ENCODE data around the gene MPDZ. TPM values are rescaled to one million over a fixed set of nuclear protein-coding genes. Genes with fewer than 3 reads are reported as not detected.

MPDZ gene
- total and polyA plus RNA-seq, 2 experiments from 2014 or later = 33.0 to 43.1 TPM

DNA sequence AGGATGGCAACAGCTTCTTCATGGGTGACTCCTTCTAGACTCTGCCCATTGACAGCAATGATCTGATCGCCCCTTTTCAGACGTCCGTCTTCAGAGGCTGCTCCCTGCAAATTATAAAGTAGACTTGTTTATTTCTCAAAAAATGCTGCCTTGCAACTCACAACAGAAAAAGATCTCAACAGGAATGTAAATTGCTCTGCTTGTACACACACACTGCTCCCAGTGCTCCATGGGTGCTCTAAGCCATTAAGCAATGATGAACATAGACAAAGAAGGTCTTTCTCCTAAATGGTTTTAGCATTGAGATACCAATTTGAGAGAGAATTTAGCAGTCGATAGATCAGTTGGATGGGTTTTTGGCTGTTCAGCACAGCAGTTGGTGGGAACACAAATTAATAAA, 172.5 kb downstream of the MPDZ start:
- Mint-ChIP-seq H3K4me3 (no peak overlapping the region), H3K9me3 (no peaks in the 10 kb centered on the region), H3K27me3 (ENCODE audit: insufficient read depth, low read depth, poor library complexity) (no peaks in the 10 kb centered on the region), H3K4me1 (no peaks in the 10 kb centered on the region), H3K36me3 (ENCODE audit: low read depth) (peaks cover 11% of the 10 kb centered on the region; the same call in 1 of the 3 replicates), H3K27ac (no peak overlapping the region)
- TF ChIP-seq POLR2AphosphoS5 (IDR thresholded peaks at IDR 0.05; ENCODE audit: low read depth) (no peak), ETS1 (IDR thresholded peaks at IDR 0.05) (no peak), EZH2phosphoT487 (IDR thresholded peaks at IDR 0.05; ENCODE audit: unreplicated experiment) (no peak), JUNB (IDR thresholded peaks at IDR 0.05; ENCODE audit: unreplicated experiment) (no peak), STAT1 (IDR thresholded peaks at IDR 0.05; ENCODE audit: unreplicated experiment) (no peak), REST (IDR thresholded peaks at IDR 0.05; ENCODE audit: unreplicated experiment) (no peak), NANOG (IDR thresholded peaks at IDR 0.05; ENCODE audit: borderline replicate concordance) (no peak), ZNF114 (CRISPR knock-in tag; IDR thresholded peaks at IDR 0.05) (no peak), CREB1 (CRISPR knock-in tag; IDR thresholded peaks at IDR 0.05; ENCODE audit: low read depth) (no peak), EZH2 (IDR thresholded peaks at IDR 0.05; ENCODE audit: low read depth, unreplicated experiment) (no peak), ZNF331 (CRISPR knock-in tag; IDR thresholded peaks at IDR 0.05; ENCODE audit: low read depth) (no peak)
- TF ChIP-seq, protein P1, sequence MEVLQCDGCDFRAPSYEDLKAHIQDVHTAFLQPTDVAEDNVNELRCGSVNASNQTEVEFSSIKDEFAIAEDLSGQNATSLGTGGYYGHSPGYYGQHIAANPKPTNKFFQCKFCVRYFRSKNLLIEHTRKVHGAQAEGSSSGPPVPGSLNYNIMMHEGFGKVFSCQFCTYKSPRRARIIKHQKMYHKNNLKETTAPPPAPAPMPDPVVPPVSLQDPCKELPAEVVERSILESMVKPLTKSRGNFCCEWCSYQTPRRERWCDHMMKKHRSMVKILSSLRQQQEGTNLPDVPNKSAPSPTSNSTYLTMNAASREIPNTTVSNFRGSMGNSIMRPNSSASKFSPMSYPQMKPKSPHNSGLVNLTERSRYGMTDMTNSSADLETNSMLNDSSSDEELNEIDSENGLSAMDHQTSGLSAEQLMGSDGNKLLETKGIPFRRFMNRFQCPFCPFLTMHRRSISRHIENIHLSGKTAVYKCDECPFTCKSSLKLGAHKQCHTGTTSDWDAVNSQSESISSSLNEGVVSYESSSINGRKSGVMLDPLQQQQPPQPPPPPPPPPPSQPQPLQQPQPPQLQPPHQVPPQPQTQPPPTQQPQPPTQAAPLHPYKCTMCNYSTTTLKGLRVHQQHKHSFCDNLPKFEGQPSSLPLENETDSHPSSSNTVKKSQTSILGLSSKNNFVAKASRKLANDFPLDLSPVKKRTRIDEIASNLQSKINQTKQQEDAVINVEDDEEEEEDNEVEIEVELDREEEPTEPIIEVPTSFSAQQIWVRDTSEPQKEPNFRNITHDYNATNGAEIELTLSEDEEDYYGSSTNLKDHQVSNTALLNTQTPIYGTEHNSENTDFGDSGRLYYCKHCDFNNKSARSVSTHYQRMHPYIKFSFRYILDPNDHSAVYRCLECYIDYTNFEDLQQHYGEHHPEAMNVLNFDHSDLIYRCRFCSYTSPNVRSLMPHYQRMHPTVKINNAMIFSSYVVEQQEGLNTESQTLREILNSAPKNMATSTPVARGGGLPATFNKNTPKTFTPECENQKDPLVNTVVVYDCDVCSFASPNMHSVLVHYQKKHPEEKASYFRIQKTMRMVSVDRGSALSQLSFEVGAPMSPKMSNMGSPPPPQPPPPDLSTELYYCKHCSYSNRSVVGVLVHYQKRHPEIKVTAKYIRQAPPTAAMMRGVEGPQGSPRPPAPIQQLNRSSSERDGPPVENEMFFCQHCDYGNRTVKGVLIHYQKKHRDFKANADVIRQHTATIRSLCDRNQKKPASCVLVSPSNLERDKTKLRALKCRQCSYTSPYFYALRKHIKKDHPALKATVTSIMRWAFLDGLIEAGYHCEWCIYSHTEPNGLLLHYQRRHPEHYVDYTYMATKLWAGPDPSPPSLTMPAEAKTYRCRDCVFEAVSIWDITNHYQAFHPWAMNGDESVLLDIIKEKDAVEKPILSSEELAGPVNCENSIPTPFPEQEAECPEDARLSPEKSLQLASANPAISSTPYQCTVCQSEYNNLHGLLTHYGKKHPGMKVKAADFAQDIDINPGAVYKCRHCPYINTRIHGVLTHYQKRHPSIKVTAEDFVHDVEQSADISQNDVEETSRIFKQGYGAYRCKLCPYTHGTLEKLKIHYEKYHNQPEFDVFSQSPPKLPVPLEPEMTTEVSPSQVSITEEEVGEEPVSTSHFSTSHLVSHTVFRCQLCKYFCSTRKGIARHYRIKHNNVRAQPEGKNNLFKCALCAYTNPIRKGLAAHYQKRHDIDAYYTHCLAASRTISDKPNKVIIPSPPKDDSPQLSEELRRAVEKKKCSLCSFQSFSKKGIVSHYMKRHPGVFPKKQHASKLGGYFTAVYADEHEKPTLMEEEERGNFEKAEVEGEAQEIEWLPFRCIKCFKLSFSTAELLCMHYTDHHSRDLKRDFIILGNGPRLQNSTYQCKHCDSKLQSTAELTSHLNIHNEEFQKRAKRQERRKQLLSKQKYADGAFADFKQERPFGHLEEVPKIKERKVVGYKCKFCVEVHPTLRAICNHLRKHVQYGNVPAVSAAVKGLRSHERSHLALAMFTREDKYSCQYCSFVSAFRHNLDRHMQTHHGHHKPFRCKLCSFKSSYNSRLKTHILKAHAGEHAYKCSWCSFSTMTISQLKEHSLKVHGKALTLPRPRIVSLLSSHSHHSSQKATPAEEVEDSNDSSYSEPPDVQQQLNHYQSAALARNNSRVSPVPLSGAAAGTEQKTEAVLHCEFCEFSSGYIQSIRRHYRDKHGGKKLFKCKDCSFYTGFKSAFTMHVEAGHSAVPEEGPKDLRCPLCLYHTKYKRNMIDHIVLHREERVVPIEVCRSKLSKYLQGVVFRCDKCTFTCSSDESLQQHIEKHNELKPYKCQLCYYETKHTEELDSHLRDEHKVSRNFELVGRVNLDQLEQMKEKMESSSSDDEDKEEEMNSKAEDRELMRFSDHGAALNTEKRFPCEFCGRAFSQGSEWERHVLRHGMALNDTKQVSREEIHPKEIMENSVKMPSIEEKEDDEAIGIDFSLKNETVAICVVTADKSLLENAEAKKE (CRISPR knock-in tag; IDR thresholded peaks at IDR 0.05) = no peak
- TF ChIP-seq, protein P2, sequence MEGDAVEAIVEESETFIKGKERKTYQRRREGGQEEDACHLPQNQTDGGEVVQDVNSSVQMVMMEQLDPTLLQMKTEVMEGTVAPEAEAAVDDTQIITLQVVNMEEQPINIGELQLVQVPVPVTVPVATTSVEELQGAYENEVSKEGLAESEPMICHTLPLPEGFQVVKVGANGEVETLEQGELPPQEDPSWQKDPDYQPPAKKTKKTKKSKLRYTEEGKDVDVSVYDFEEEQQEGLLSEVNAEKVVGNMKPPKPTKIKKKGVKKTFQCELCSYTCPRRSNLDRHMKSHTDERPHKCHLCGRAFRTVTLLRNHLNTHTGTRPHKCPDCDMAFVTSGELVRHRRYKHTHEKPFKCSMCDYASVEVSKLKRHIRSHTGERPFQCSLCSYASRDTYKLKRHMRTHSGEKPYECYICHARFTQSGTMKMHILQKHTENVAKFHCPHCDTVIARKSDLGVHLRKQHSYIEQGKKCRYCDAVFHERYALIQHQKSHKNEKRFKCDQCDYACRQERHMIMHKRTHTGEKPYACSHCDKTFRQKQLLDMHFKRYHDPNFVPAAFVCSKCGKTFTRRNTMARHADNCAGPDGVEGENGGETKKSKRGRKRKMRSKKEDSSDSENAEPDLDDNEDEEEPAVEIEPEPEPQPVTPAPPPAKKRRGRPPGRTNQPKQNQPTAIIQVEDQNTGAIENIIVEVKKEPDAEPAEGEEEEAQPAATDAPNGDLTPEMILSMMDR (conservative IDR thresholded peaks at IDR 0.05; ENCODE audit: low read depth in 2 of 2) = no peak
- ATAC-seq (no peak), DNase-seq (ENCODE audit: low spot score) (no peak)
- Histone ChIP-seq H3K27me3 (ENCODE audit: insufficient read depth) (no peaks in the 10 kb centered on the region), H3K4me3 (no peak overlapping the region), H3K27ac (ENCODE audit: low read depth) (no peak overlapping the region), H3K36me3 (ENCODE audit: insufficient read depth) (peaks cover 9% of the 10 kb centered on the region; the same call in 1 of the 2 replicates), H3K4me2 (no peak overlapping the region), H3K79me2 (replicated peaks; ENCODE audit: insufficient read depth) (no peaks in the 10 kb centered on the region), H2AFZ (no peak overlapping the region), H3F3A (replicated peaks; ENCODE audit: low read depth) (no peaks in the 10 kb centered on the region), H4K20me1 (replicated peaks; ENCODE audit: insufficient read depth) (no peaks in the 10 kb centered on the region), H3K9me2 (ENCODE audit: insufficient read depth) (no peaks in the 10 kb centered on the region), H3K4me1 (ENCODE audit: insufficient read depth) (no peaks in the 10 kb centered on the region)

All from GM23338 (cell line).